Measurements from ENCODE around the gene ABCF2.

- no peak for TF ChIP-seq CTCF (IDR thresholded peaks at IDR 0.05; ENCODE audit: low read length)
- no peak for TF ChIP-seq EZH2phosphoT487 (IDR thresholded peaks at IDR 0.05; ENCODE audit: low read length)
Measured at GRCh38 chr7:151239837-151240459, 12.9 kb upstream of the ABCF2 start.
